H1 (cell line): ENCODE results near the gene MLF1. TPM values are rescaled to one million over a fixed set of nuclear protein-coding genes. Genes with fewer than 3 reads are reported as not detected.

ENCODE experiments used
- CTCF ChIA-PET: fragments of 300-600 bp; sonication (Branson Sonifier 250); formaldehyde crosslinking; loops from one replicate; lab custom pipeline; 2021; ENCODE audit not compliant: partially characterized antibody; lab: Charles Lee
- POLR2A ChIA-PET: fragments of 300-600 bp; sonication (Branson Sonifier 250); formaldehyde crosslinking; loops from one replicate; lab custom pipeline; 2021; ENCODE audit warnings: inconsistent platforms; ENCODE audit not compliant: partially characterized antibody; lab: Charles Lee
- DNase-seq, 2 experiments: peaks; one replicate each; pipeline versions ENCODE4 v3.0.0 to v3.0.0-alpha.2; 2010 to 2022; ENCODE audit warnings: low spot score in 2 of 2, low read depth in 1 of 2, mixed read lengths in 1 of 2
- FAIRE-seq: peaks from 2 replicates; lab custom pipeline; 2011; peaks lifted over from hg19 to GRCh38; lab: Jason Lieb, UNC
- H2AFZ ChIP-seq: 2 replicates; pipeline ENCODE4 v1.8.1; 2012; ENCODE audit warnings: low read length, inconsistent platforms
- H2AK5ac ChIP-seq: 2 replicates; pipeline ENCODE4 v1.6.1; 2013; ENCODE audit warnings: low read depth, low read length
- H2BK120ac ChIP-seq: replicated peaks from 2 replicates; pipeline ENCODE3; 2013; ENCODE audit warnings: low read depth, low read length, inconsistent platforms
- H2BK12ac ChIP-seq: 2 replicates; pipeline ENCODE4 v1.6.1; 2013; ENCODE audit warnings: low read depth, low read length
- H2BK15ac ChIP-seq: 2 replicates; pipeline ENCODE4 v1.6.1; 2013; ENCODE audit warnings: low read length
- H2BK20ac ChIP-seq: 2 replicates; pipeline ENCODE4 v1.6.1; 2013; ENCODE audit warnings: low read length
- H2BK5ac ChIP-seq: 2 replicates; pipeline ENCODE4 v1.6.1; 2013; ENCODE audit warnings: low read depth, low read length
- H3K14ac ChIP-seq: 2 replicates; pipeline ENCODE4 v1.6.1; 2013; ENCODE audit warnings: inconsistent platforms; ENCODE audit not compliant: insufficient read length
- H3K18ac ChIP-seq: 2 replicates; pipeline ENCODE4 v1.6.1; 2013; ENCODE audit warnings: low read length; ENCODE audit errors: extremely low read depth
- H3K23ac ChIP-seq: 2 replicates; pipeline ENCODE4 v1.6.1; 2013; ENCODE audit warnings: inconsistent platforms; ENCODE audit not compliant: insufficient read length
- H3K23me2 ChIP-seq: 2 replicates; pipeline ENCODE4 v1.6.1; 2013; ENCODE audit warnings: low read depth, low read length
- H3K27ac ChIP-seq: 2 replicates; pipeline ENCODE4 v1.6.1; 2011; ENCODE audit warnings: low read depth, low read length, inconsistent platforms
- H3K27me3 ChIP-seq, 4 experiments: replicated peaks in 1 of 4; 1 replicate in 1 of 4; 2 replicates in 3 of 4; pipeline versions ENCODE4 v1.6.1 to v1.8.1; 2011 to 2013; ENCODE audit warnings: low read length in 3 of 4, mild to moderate bottlenecking in 3 of 4, inconsistent platforms in 2 of 4, mixed read lengths in 2 of 4, moderate library complexity in 1 of 4; ENCODE audit not compliant: control insufficient read depth in 3 of 4, insufficient read depth in 3 of 4; ENCODE audit errors: extremely low read depth in 1 of 4
- H3K36me3 ChIP-seq, 4 experiments: 2 replicates each; pipeline versions ENCODE4 v1.6.1 to v1.8.1; 2011 to 2013; ENCODE audit warnings: mild to moderate bottlenecking in 4 of 4, low read length in 3 of 4, moderate library complexity in 2 of 4, control low read depth in 1 of 4, inconsistent platforms in 1 of 4; ENCODE audit not compliant: insufficient read depth in 4 of 4, control insufficient read depth in 2 of 4
- H3K4ac ChIP-seq: replicated peaks from 2 replicates; pipeline ENCODE3; 2013; ENCODE audit warnings: low read length, low read depth, mixed read lengths, inconsistent platforms; ENCODE audit not compliant: insufficient read length
- H3K4me1 ChIP-seq, 4 experiments: replicated peaks in 1 of 4; 1 replicate in 1 of 4; 2 replicates in 3 of 4; pipeline versions ENCODE4 v1.6.1 to v1.8.1; 2011 to 2013; ENCODE audit warnings: low read length in 3 of 4, inconsistent platforms in 2 of 4, mixed read lengths in 1 of 4; ENCODE audit not compliant: insufficient read depth in 4 of 4, control insufficient read depth in 3 of 4
- H3K4me2 ChIP-seq, 2 experiments: 2 replicates each; pipeline versions ENCODE4 v1.6.1 to v1.8.1; 2011 to 2013; ENCODE audit warnings: low read depth in 2 of 2, low read length in 2 of 2, control low read depth in 1 of 2, inconsistent platforms in 1 of 2, mild to moderate bottlenecking in 1 of 2; ENCODE audit not compliant: insufficient read depth in 1 of 2
- H3K4me3 ChIP-seq, 4 experiments: fragments of 200-600, 300-600 bp in 1 of 4; sonication (generic), shearing (Covaris generic), sonication (Bioruptor Twin) in 1 of 4; 2 replicates each; pipeline versions ENCODE4 v1.5.1 to v1.8.1; 2011 to 2016; ENCODE audit warnings: low read length in 4 of 4, low read depth in 3 of 4, control low read depth in 2 of 4, inconsistent platforms in 2 of 4, mild to moderate bottlenecking in 2 of 4, mixed read lengths in 1 of 4, moderate library complexity in 1 of 4; ENCODE audit not compliant: insufficient read depth in 2 of 4; ENCODE audit errors: extremely low read depth in 1 of 4
- H3K56ac ChIP-seq: replicated peaks from 2 replicates; pipeline ENCODE3; 2013; ENCODE audit warnings: low read depth, mild to moderate bottlenecking, mixed read lengths, low read length, inconsistent platforms; ENCODE audit not compliant: insufficient read length
- H3K79me1 ChIP-seq: 2 replicates; pipeline ENCODE4 v1.6.1; 2013; ENCODE audit warnings: low read depth, low read length, control low read depth
- H3K79me2 ChIP-seq, 2 experiments: 2 replicates each; pipeline versions ENCODE4 v1.6.1 to v1.8.1; 2012 to 2013; ENCODE audit warnings: low read length in 2 of 2, mild to moderate bottlenecking in 2 of 2, inconsistent platforms in 1 of 2; ENCODE audit not compliant: insufficient read depth in 2 of 2, control insufficient read depth in 1 of 2
- H3K9ac ChIP-seq, 4 experiments: replicated peaks in 1 of 4; 1 replicate in 1 of 4; 2 replicates in 3 of 4; pipeline versions ENCODE4 v1.6.1 to v1.8.1; 2011 to 2013; ENCODE audit warnings: low read depth in 3 of 4, low read length in 3 of 4, control low read depth in 2 of 4, mild to moderate bottlenecking in 2 of 4, moderate library complexity in 2 of 4, inconsistent platforms in 1 of 4; ENCODE audit errors: extremely low read depth in 1 of 4
- H3K9me3 ChIP-seq, 2 experiments: 2 replicates each; pipeline versions ENCODE4 v1.6.1 to v1.8.1; 2012 to 2013; ENCODE audit warnings: mild to moderate bottlenecking in 2 of 2, moderate library complexity in 2 of 2, control low read depth in 1 of 2, inconsistent platforms in 1 of 2, low read depth in 1 of 2, low read length in 1 of 2, mixed read lengths in 1 of 2; ENCODE audit not compliant: insufficient read depth in 2 of 2
- H4K20me1 ChIP-seq, 2 experiments: replicated peaks in 1 of 2; 2 replicates each; pipeline versions ENCODE3 to v1.8.1; 2011 to 2013; ENCODE audit warnings: inconsistent platforms in 2 of 2, low read length in 2 of 2, mild to moderate bottlenecking in 1 of 2; ENCODE audit not compliant: insufficient read depth in 2 of 2, control insufficient read depth in 1 of 2
- H4K5ac ChIP-seq: 2 replicates; pipeline ENCODE4 v1.6.1; 2013; ENCODE audit warnings: low read length, low read depth, mixed read lengths, inconsistent platforms; ENCODE audit not compliant: insufficient read length
- H4K8ac ChIP-seq: 2 replicates; pipeline ENCODE4 v1.8.0; 2013; ENCODE audit warnings: mild to moderate bottlenecking, moderate library complexity, low read length, inconsistent platforms; ENCODE audit not compliant: insufficient read depth; ENCODE audit errors: extremely low read depth
- H4K91ac ChIP-seq: replicated peaks from 2 replicates; pipeline ENCODE3; 2013; ENCODE audit warnings: low read length, mixed read lengths, inconsistent platforms; ENCODE audit not compliant: insufficient read length
- ATF3 ChIP-seq: IDR thresholded peaks from 2 replicates; pipeline ENCODE4 v1.6.1; 2011; ENCODE audit warnings: low read depth, mild to moderate bottlenecking, low read length; ENCODE audit not compliant: insufficient read depth
- BCL11A ChIP-seq, 2 experiments: IDR thresholded peaks; one replicate each; pipeline ENCODE4 v1.6.1; 2011; ENCODE audit warnings: low read depth in 2 of 2, low read length in 2 of 2, mild to moderate bottlenecking in 2 of 2
- CTBP2 ChIP-seq: IDR thresholded peaks from 2 replicates; pipeline ENCODE4 v1.7.0; 2011; ENCODE audit warnings: borderline replicate concordance, mild to moderate bottlenecking, moderate library complexity, mixed read lengths, low read length; ENCODE audit not compliant: insufficient read depth, insufficient read length
- KDM5A ChIP-seq: fragments of 200-600 bp; IDR thresholded peaks from 2 replicates; pipeline ENCODE4 v1.7.1; 2012; ENCODE audit warnings: mild to moderate bottlenecking, low read length, inconsistent platforms, mixed read lengths
- RAD21 ChIP-seq, 2 experiments: IDR thresholded peaks in 1 of 2; conservative IDR thresholded peaks in 1 of 2; 2 replicates each; pipeline ENCODE4 v1.6.1; 2011; ENCODE audit warnings: low read depth in 2 of 2, low read length in 2 of 2, improper control_type of control experiment in 1 of 2, inconsistent platforms in 1 of 2, mild to moderate bottlenecking in 1 of 2, moderate library complexity in 1 of 2
- RFX5 ChIP-seq: IDR thresholded peaks from 2 replicates; pipeline ENCODE4 v1.6.1; 2011; ENCODE audit warnings: low read depth, low read length, improper control_type of control experiment, borderline replicate concordance
- ZNF274 ChIP-seq: IDR thresholded peaks from 2 replicates; pipeline ENCODE4 v1.7.0; 2012; ENCODE audit warnings: low read length, borderline replicate concordance; ENCODE audit errors: extremely low read depth
- WGBS, 2 experiments: shearing (Covaris generic) in 1 of 2; methylation state at CpG; one replicate each; pipeline versions ENCODE4 v1.1.6 to v1.1.7; 2013 to 2015; ENCODE audit warnings: low lambda C conversion rate in 2 of 2, mixed read lengths in 2 of 2, inconsistent platforms in 1 of 2, low coverage in 1 of 2, missing lambda C conversion rate in 1 of 2; ENCODE audit not compliant: insufficient replicate concordance in 2 of 2, insufficient coverage in 1 of 2, insufficient read length in 1 of 2; ENCODE audit errors: extremely low coverage in 1 of 2, missing lambda C conversion rate in 1 of 2; 5-methylcytosine and 5-hydroxymethylcytosine counted together
- polyA plus RNA-seq, 7 experiments: library from polyadenylated mRNA; depleted of rRNA in 3 of 7; stranded (reverse) in 5 of 7; unstranded in 2 of 7; fragments of >200 nt in 5 of 7; fragments of 200-250 nt in 2 of 7; gene quantifications; 1 replicate in 5 of 7; 2 replicates in 1 of 7; 4 replicates in 1 of 7; pipeline versions ENCODE4 v1.2.1 to v1.2.3, GENCODE V29; 2011 to 2013; ENCODE audit warnings: missing spikeins in 2 of 7, mixed read lengths in 2 of 7
- total RNA-seq: library from RNA; stranded (reverse); fragmentation: NEBNext Ultra II Directional; extraction: Animal tissue kit (Norgen Biotek cat#: 25700); gene quantifications from 2 replicates; pipeline ENCODE4 v1.2.1, GENCODE V29; 2021
- TF ChIP-seq, protein P1 (sequence below): IDR thresholded peaks from 2 replicates; pipeline ENCODE4 v1.6.1; 2012; ENCODE audit warnings: inconsistent platforms

The MLF1 gene
- total and polyA plus RNA-seq, 2 of the 8 experiments (the other 6 are each of a cell fraction or from before 2014, with no cell fraction given): 13.4 to 48.9 TPM

GRCh38 chr3:158642474-158643210, 71.6 kb downstream of the MLF1 start:
- CTCF ChIA-PET: interaction anchor here (1.2 to 3.0 kb wide), 9 partner anchors 12 to 363 kb away, joined by 3 to 17 read pairs (median 5); no protein-coding TSS in a partner anchor
- WGBS, 2 experiments: 93% methylated on average over 6 of the region's 6 CpGs; no CpG with 5 or more reads in 1 of the 2 experiments

More at GRCh38 chr3:158642474-158643210, 71.6 kb downstream of the MLF1 start:
- Histone ChIP-seq H3K4ac (no peak overlapping the region), H2AFZ (peak overlapping the region; percentile 6; the same call in 1 of the 2 replicates), H3K27me3 (no peaks in the 10 kb centered on the region), H3K36me3 (peaks cover 3 to 9% (median 4%) of the 10 kb centered on the region in 4 experiments; a peak in 3 of 8 replicates), H4K20me1 (no peaks in the 10 kb centered on the region), H3K4me2 (no peak overlapping the region), H2BK120ac (no peak overlapping the region), H3K4me1 (no peaks in the 10 kb centered on the region), H4K91ac (no peak overlapping the region), H2BK12ac (no peak overlapping the region), H2BK20ac (no peak overlapping the region), H4K8ac (no peak overlapping the region), H3K23ac (no peak overlapping the region), H3K27ac (no peak overlapping the region), H2BK15ac (no peak overlapping the region), H3K9ac (no peak overlapping the region), H3K79me1 (no peaks in the 10 kb centered on the region), H3K56ac (no peak overlapping the region), H3K4me3 (no peak overlapping the region)
- no peak for FAIRE-seq
- no peak for DNase-seq
- TF ChIP-seq CTBP2 (no peak), KDM5A (no peak), ATF3 (no peak), RFX5 (no peak), RAD21 (IDR thresholded peaks at IDR 0.05 in 1 of 2, conservative IDR thresholded peaks at IDR 0.05 in 1 of 2; ENCODE audit: low read depth in 2 of 2, low read length in 2 of 2) (no peak), ZNF274 (no peak), BCL11A (IDR thresholded peaks at IDR 0.05; ENCODE audit: low read depth in 2 of 2, low read length in 2 of 2) (no peak)
- TF ChIP-seq, protein P1, sequence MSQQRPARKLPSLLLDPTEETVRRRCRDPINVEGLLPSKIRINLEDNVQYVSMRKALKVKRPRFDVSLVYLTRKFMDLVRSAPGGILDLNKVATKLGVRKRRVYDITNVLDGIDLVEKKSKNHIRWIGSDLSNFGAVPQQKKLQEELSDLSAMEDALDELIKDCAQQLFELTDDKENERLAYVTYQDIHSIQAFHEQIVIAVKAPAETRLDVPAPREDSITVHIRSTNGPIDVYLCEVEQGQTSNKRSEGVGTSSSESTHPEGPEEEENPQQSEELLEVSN: no peak
- TF ChIP-seq, all 59 proteins: peak for 0
- Histone ChIP-seq H3K23me2 (no peaks in the 10 kb centered on the region), H3K14ac (no peak overlapping the region), H3K79me2 (peaks cover 0 to 29% of the 10 kb centered on the region in 2 experiments; a peak in 3 of 4 replicates), H3K9me3 (no peaks in the 10 kb centered on the region), H2BK5ac (no peak overlapping the region), H3K18ac (no peak overlapping the region), H4K5ac (no peak overlapping the region), H2AK5ac (no peak overlapping the region)
- POLR2A ChIA-PET: no interaction called here
